RPMI8226 (cell line): Measurements from ENCODE around the gene TJP3.
A peak's percentile ranks its signal among the peaks of the same experiment; 100 is the strongest.

Experiments
- DNase-seq: peaks from one replicate; pipeline ENCODE4 v3.0.0-alpha.2; 2015

The TJP3 gene

GRCh38 chr19:3716147-3716668 is 8.0 kb downstream of the TJP3 start:
- no peak for DNase-seq

DNA sequence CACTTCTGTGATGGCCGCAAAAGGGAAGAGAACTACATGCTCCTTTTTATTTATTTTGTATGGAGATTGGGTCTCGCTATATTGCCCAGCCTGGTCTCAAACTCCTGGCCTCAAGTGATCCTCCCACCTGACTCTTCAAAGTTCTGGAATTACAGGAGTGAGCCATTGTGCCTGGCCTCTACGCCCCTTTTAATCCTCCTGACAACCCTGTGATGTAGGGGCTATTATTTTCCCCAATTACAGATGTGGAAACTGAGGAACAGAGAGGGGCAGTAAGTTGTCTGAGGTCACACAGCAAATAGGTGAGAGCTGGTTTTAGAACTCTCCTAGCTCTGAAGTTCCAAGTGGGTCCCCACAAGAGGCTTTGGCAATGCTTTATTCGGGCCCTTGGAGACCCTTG is 11.7 kb downstream of the TJP3 start:
- no peak for DNase-seq

DNA sequence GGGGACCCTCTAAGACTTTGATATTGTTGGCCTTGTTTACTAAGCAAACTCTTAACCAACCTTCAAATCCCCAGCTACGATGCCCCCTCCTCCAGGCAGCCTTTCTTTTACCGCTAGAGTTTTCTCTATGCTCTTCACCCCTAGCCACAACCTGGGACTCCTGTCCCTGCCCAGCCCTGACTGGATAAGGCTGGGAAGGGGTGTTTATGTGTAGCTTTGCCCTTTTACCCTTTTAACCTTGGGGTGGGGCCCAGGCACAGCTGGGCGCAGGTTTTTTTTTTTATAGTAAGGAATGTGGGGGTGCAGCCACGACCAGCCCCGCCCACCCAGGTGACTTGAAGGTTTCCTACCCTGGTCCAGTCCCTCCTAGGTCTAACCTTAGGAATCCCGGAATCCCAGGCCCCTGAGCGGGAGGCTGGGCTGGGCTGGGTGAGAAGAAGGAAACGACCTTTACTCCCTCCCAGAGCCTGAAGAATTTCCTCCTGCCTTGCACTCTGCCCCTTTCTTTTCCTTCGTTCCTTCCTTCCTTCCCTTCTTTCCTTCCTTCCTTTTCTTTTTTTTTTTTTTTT is 12.2 kb downstream of the TJP3 start:
- peak; percentile 37 for DNase-seq

GRCh38 chr19:3721131-3721886 is 13.1 kb downstream of the TJP3 start:
- peak; percentile 98 for DNase-seq

DNA sequence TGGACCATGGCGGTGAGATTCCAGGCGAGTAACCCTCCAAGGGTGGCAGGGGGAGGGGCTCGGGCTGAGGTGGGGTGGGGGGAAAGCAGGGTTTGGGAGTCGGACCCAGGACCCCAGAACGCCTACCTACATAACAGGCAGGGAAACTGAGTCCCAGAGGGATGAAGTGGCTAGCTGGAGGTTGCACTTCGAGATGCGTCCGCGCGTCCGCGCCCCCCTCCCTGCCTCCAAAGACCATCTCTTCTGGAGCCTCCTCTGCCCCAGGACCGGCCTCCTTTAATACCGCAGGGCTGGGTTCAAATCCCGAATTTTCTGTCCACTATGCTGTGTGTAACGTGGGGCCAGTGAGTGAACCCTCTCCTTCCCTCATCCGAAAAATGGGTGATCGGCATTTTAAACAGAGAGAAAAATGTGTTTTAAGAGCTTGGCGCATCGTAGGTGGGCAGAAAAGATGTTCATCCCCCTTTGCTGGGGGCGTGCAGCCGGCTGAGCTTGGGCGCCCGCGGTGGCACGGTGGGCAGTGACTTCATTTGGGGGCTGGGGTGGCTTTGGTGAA is 13.8 kb downstream of the TJP3 start:
- DNase-seq: no peak

- no peak for DNase-seq
Measured at GRCh38 chr19:3722443-3723109, 14.4 kb downstream of the TJP3 start.

DNA sequence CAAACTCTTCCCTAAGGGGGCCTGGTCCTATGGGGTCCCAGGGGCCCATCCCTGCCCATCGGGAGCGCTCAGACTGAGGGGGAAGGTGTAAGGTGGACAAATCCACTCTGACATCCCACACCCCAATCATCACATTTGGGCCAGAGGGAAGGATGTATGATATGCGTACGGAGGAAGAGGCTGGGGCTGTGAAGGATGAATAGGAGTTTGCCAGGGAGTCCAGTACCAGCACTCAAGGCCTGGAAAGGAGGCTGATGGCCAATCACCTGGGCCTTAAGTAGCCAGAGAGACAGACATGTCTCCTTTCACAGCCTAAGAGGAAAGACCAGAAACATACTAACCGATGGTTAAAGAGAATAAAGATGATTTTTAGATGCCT is 14.9 kb downstream of the TJP3 start:
- DNase-seq: no peak

DNA sequence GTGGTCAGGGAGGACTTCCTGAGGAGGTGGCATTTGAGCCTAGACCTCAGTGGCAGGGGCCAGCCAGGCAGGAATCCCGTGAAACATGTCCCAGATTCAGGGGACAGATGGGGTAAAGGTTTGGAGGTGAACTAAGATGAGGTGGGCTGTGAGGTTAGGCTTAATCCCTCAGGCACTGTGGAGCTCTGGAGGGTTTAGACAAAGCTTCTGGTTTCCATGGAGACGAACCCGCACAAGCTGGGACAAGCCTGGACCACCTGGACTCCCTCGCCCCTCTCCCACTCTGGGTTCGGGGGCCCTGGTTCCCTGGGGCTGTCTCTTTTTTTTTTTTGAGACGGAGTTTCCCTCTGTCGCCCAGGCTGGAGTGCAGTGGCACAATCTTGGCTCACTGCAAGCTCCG is 15.7 kb downstream of the TJP3 start:
- DNase-seq: no peak

- DNase-seq: peak; percentile 58
Measured at GRCh38 chr19:3725121-3725520, 16.9 kb downstream of the TJP3 start.

- peak; percentile 94 for DNase-seq
Measured at GRCh38 chr19:3725640-3726310, 17.6 kb downstream of the TJP3 start.

DNA sequence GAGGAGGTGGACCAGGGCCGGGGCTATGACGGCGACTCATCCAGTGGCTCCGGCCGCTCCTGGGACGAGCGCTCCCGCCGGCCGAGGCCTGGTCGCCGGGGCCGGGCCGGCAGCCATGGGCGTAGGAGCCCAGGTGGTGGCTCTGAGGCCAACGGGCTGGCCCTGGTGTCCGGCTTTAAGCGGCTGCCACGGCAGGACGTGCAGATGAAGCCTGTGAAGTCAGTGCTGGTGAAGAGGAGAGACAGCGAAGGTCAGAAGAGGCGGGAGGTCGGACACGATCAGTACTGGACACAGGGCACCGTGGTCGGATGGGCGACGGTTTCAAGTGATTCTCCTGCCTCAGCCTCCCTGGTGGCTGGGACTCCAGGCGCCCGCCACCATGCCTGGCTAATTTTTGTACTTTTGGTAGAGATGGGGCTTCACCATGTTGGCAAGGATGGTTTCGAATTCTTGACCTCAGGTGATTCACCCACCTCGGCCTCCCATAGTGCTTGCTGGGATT is 22.3 kb downstream of the TJP3 start:
- no peak for DNase-seq

- DNase-seq: no peak
Measured at GRCh38 chr19:3732108-3732507, 23.9 kb downstream of the TJP3 start.

- DNase-seq: no peak
Measured at GRCh38 chr19:3733549-3734309, 25.5 kb downstream of the TJP3 start.

- no peak for DNase-seq
Measured at GRCh38 chr19:3734310-3734600, 26.1 kb downstream of the TJP3 start.

DNA sequence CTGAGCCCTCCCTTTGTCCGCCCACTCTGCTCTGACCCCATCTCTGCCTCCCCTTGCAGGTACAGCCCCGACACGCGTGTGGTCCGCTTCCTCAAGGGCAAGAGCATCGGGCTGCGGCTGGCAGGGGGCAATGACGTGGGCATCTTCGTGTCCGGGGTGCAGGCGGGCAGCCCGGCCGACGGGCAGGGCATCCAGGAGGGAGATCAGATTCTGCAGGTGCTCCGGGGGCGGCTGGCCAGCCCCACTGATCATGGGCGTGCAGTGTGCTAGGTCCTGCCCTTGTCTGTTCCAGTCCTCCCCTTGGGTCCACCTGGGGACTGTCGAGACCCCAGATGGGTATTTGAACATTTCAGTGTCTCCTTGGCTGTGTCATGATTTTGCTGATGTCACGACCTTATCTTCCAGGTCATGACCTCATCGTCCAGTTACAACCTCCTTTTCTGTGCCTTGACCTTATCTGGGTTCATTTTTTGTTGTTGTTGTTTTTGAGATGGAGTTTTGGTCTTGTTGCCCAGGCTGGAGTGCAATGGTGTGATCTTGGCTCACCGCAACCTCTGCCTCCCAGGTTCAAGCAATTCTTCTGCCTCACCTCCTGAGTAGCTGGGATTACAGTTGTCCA is 28.0 kb downstream of the TJP3 start:
- no peak for DNase-seq

GRCh38 chr19:3737487-3738205 is 29.5 kb downstream of the TJP3 start:
- DNase-seq: no peak

- no peak for DNase-seq
Measured at GRCh38 chr19:3738477-3739220, 30.5 kb downstream of the TJP3 start.

- DNase-seq: no peak
Measured at GRCh38 chr19:3740431-3740830, 32.2 kb downstream of the TJP3 start.

GRCh38 chr19:3743486-3743885 is 35.3 kb downstream of the TJP3 start:
- DNase-seq: peak; percentile 37

- DNase-seq: no peak
Measured at GRCh38 chr19:3745363-3746045, 37.3 kb downstream of the TJP3 start.
